ENCODE data around the gene RNF166.

RNF166 gene

GRCh38 chr16:88723911-88724310 lies 17.7 kb upstream of the RNF166 start:
- DNase-seq (ENCODE audit: low spot score) = no peak

DNA sequence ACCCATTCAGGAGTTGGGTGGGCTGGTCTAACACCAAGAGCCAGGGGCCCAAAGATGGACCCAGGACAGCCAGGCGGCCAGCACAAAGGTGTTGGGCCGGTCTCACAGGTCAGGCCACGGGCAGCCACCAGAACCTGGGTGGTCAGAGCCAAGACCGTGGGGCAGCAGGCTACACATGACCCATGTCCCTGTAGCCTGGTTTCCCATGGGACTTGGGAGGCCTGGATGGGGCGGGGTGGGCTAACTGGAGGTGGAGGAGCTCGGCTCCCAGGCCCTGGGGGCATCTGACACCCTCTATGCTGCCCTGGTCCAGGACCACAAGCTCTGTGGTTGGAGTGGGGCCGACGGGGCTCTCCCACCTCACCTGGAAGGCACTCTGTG lies 17.3 kb upstream of the RNF166 start:
- no peak for DNase-seq (ENCODE audit: low spot score)

DNA sequence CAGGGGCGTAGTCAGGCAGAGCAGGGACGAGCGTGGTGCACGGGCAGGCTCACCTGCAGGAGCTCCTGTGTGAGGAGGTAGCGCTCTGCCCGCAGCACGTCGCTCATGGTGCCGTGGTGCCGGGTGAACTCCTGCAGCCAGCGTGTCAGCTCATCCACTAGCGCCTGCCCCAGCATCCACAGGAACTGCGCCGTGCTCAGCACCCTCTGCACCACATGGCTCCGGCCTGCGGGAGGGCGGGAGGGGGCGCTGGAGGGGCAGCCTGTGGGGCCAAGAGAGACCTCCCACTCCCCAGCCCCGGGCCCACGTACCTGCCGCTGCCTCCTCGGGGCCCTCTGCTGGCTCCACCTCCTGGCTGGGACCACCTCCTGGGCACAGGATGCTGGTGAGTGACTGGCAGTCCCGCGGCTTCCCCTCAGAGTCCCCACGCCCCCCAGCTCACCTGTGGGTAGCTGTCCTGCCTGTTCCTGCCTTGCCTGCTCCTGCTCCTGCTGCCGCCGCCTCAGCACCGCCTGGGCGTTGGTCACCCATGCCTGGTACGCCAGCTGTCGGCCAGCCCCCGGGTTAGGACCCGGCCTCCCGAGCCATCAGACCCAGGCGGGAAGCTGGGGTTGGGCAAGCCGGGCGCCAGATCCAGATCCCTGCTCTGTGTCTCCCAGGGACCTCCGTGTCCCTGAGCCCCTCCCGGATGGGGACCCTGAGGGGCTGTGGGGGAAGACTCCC lies 16.7 kb upstream of the RNF166 start:
- no peak for DNase-seq (ENCODE audit: low spot score)

- DNase-seq (ENCODE audit: low spot score) = no peak
Measured at GRCh38 chr16:88721815-88722755, 15.9 kb upstream of the RNF166 start.

DNA sequence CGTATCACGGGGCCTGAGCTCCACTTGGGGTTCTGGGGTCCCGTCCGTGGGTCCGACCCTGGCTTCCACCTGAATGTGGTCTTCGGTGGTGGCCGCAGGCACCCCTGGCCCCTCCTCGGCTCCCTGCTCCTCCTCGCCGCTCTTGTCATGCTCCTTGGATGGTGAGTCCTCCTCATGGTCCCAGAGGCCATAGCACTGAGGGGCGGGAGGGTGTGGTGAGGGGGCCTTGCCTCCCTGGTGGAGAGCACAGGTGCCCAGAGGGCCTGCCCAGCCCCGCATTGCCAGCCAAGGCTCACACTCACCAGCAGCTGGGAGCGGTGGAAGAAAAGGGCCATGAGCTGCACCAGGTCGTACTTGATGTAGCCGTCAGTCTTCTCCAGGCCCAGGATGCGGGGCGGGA lies 15.0 kb upstream of the RNF166 start:
- no peak for DNase-seq (ENCODE audit: low spot score)

DNA sequence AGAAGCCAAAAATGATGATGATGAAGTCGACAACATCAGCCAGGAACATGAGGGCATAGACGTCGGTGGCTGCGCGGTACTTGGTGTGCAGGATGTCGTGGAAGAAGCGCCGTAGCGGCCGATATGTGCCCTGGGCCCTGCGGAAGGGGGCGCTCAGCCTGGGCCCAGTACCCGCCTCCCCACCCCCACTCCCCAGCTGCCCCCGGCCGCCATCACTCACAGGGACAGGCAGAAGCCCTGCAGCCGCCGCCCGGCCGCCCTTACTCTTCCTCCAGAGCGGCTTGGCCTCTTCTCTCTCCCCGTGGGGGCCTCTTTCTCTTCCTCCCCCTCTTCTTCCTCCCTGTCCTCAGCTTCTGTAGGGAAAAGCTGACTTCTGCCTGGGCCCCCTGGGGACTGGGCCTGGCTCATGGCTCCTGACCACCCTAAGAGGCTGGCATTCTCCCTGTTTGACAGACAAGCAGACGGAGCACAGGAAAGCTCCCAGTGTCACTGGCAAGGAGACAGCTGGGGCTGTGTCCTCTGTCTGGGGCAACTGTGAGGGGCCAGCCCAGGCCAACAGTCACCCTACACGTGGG lies 14.3 kb upstream of the RNF166 start:
- no peak for DNase-seq (ENCODE audit: low spot score)

GRCh38 chr16:88719933-88720296 lies 13.7 kb upstream of the RNF166 start:
- no peak for DNase-seq (ENCODE audit: low spot score)

DNA sequence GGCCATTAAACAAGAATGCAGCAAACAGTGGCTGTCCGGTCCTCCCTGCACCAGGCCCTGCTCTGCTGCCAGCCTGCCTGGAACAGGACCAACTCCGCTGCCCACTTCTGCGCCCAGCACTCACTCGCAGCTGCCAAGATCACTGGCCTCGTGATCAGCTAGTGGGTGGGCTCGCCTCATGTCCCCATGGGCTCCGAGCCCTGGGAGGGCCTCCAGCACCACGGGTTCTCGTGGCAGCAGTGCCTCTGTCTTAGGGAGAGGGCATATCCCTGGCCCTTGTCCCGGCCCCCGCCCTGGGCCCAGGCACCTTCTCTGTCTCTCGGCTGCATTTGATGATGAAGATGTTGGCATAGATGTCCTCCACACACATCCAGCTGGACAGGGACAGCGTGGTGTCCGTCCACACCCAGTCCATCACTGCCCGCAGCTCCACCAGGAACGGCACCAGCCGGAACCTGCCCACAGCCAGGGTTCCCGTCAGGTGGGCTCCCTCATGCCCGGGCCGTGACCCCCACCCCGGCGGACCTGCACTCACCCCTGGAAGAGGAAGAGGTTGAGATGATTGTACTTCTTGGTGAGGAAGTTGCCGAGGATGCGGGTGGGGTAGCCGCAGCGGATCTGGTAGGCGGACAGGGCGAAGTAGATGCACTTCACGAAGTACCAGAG lies 13.2 kb upstream of the RNF166 start:
- DNase-seq (ENCODE audit: low spot score) = no peak

DNA sequence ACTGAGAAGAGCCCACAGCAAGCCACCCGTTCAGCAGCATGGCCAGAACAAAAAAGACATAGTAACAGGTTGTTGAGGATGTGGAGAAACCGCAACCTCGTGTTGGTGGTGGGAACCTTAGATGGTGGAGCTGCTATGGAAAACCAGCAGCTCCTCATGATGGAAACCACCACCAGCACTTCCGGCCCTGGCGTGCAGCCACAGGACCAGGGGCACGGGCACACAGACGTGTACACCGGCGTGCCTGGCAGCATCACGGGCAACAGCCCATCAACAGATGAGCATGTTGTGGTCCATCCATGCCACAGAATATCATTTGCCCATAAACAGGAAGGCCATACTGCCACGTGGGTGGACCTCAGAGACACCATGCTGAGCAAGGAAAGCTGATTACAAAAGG lies 12.0 kb upstream of the RNF166 start:
- no peak for DNase-seq (ENCODE audit: low spot score)

GRCh38 chr16:88716601-88717001 lies 10.4 kb upstream of the RNF166 start:
- DNase-seq (ENCODE audit: low spot score) = no peak

DNA sequence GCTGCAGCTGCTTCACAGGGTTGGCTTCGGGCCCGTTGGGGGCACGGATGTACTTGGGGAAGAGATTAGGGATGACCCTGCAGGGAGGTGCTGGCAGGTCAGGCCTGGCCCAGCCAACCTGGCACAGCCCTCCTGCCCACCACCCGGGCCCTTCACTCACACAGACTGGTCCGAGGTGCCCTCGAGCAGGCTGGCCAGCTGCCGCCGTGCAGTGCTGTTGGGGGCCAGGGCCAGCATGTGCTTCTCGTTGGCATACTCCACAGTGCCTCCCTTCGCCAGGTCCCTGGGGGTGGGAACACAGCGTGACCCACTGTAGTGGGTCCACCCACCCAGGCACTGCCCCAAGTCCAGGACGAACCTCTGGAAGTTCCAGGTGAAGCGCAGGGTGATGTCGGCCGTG lies 10.0 kb upstream of the RNF166 start:
- DNase-seq (ENCODE audit: low spot score) = no peak

- DNase-seq (ENCODE audit: low spot score) = no peak
Measured at GRCh38 chr16:88715312-88716190, 9.3 kb upstream of the RNF166 start.

GRCh38 chr16:88714420-88715302 lies 8.5 kb upstream of the RNF166 start:
- DNase-seq (ENCODE audit: low spot score) = no peak

DNA sequence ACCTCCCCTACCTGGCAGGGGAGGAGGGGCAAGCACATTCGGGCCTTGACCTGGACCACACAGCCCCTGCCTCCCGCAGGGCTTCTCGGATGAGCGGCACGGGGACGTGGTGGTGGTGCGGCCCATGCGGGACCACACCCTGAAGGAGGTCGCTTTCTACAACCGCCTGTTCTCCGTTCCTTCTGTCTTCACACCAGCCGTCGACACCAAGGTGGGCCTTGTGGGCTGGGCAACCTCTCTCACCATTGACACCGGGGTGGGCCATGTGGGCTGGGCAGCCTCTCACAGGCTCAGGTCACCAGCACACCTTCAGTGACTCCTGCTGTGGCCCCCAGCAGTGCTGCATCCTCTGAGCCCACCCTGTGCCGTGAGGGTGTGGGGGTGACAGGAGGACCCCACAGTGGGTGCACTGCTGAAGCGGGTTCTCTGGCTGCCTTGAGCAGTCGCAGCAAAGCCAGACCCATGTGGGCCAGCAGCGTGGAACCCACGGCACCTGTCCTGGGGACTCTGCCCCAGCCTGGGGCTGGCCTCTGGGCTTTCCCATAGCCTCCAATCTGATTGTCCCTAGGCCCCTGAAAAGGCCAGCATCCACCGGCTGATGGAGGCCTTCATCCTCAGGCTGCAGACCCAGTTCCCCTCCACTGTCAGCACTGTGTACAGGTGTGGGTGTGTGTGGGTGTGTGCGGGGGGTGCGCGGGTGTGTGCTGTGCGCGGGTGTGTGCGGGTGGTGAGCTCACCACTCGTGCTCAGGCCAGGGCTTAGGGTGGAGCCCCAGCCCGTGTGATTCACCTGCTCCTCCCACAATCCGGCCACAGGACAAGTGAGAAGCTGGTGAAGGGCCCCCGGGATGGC lies 7.6 kb upstream of the RNF166 start:
- DNase-seq (ENCODE audit: low spot score) = no peak

DNA sequence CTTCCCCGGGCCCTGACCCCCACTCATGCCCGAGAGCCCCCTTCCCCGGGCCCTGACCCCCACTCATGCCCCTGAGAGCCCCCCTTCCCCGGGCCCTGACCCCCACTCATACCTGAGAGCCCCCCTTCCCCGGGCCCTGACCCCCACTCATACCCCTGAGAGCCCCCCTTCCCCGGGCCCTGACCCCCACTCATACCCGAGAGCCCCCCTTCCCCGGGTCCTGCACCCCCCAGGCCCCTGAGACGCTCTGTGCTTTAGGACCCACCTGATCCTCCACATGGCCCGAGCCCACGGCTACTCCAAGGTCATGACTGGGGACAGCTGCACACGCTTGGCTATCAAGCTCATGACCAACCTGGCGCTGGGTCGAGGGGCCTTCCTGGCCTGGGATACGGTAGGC lies 6.8 kb upstream of the RNF166 start:
- DNase-seq (ENCODE audit: low spot score) = no peak

DNA sequence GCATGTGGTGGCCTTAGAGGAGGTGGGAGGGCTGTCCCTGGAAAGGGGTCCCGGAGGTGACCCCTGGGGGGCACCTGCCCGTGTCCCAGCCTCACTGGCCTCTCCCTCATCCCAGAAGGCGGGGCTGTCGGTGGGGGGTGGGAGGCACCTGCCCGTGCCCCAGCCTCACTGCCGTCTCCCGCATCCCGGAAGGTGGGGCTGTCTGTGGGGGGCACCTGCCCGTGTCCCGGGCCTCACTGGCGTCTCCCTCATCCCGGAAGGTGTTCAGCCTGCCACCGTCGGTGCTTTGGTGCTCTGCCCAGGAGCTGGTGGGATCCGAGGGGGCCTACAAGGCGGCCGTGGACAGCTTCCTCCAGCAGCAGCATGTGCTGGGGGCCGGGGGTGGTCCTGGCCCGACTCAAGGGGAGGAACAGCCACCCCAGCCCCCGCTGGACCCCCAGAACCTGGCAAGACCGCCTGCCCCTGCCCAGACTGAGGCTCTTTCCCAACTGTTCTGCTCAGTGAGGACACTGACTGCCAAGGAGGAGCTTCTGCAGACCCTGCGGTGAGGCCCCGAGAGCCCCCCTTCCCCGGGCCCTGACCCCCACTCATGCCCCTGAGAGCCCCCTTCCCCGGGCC lies 6.3 kb upstream of the RNF166 start:
- no peak for DNase-seq (ENCODE audit: low spot score)

GRCh38 chr16:88711750-88712340 lies 5.6 kb upstream of the RNF166 start:
- DNase-seq (ENCODE audit: low spot score) = no peak

DNA sequence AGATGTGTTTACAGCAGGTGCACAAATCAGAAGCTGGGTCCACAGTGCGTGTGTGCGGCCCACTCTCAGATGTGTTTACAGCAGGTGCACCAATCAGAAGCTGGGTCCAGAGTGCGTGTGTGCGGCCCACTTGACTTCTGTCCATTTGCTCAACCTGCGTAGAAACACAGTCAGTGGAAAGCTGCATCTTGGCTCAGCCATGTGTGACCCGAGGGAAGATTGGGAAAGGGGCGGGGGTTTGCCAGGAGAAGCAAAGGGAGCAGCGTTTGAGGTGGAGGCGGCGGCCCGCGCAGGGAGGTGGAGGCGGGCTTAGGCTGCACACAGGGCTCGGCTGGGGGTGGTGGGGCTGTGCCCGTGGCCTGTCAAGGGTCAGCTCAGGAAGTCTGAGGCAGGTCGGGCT lies 4.3 kb upstream of the RNF166 start:
- no peak for DNase-seq (ENCODE audit: low spot score)
